NB4 (cell line): ENCODE measurements around the gene CEP89.

Experiments used
- POLR2A ChIP-seq: IDR thresholded peaks from 2 replicates; pipeline ENCODE4 v1.6.1; 2011; ENCODE audit warnings: mild to moderate bottlenecking; ENCODE audit not compliant: insufficient read length; ENCODE audit errors: extremely low read depth
- TF ChIP-seq, protein P1 (sequence below): IDR thresholded peaks from one replicate; pipeline ENCODE4 v1.5.1; 2012; ENCODE audit warnings: low read depth, low read length

DNA sequence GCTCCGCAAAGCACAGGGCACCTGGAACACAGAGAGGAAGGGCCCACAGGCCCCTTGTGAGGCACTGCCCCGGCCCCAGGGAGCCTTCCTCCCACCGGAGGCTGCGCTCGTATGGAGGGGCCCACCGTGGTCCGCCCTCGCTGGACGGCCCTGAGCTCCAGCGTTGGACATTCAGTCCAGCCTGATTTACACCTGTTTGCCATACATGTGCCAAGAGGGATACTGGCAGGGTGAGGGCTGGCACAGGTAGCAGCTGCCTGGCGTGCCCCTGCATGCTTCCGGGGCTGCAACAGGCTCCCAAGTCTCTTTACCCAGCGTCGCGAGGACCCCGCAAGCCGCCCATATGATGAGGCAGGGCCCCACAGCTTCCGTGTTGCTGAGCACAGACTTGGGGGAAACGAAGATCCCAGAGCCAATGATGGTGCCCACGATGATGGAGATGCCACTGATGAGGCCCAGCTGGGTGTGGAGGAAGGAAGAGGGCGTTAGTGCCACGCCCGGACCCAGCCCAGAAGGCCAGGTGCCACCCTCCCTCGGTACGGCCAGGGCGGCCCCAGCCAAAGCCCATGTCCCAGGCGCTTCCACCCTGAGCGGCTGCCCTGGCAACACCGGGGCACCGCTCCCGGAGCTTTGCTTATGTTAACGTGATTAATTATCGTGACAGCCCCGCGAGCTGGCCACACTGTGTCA is 107.3 kb downstream of the CEP89 start:
- TF ChIP-seq, protein P1, sequence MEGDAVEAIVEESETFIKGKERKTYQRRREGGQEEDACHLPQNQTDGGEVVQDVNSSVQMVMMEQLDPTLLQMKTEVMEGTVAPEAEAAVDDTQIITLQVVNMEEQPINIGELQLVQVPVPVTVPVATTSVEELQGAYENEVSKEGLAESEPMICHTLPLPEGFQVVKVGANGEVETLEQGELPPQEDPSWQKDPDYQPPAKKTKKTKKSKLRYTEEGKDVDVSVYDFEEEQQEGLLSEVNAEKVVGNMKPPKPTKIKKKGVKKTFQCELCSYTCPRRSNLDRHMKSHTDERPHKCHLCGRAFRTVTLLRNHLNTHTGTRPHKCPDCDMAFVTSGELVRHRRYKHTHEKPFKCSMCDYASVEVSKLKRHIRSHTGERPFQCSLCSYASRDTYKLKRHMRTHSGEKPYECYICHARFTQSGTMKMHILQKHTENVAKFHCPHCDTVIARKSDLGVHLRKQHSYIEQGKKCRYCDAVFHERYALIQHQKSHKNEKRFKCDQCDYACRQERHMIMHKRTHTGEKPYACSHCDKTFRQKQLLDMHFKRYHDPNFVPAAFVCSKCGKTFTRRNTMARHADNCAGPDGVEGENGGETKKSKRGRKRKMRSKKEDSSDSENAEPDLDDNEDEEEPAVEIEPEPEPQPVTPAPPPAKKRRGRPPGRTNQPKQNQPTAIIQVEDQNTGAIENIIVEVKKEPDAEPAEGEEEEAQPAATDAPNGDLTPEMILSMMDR, result no peak
- no peak for TF ChIP-seq POLR2A
